Loucy (cell line): ENCODE measurements around the gene ARID2.

ENCODE experiments used
- H2AFZ ChIP-seq: fragments of 200-600 bp; sonication (generic); 2 replicates; pipeline ENCODE4 v1.6.0; 2016; ENCODE audit warnings: antibody characterized with exemption, mild to moderate bottlenecking, low read length, moderate library complexity
- H3F3A ChIP-seq: fragments of 200-600 bp; 2 replicates; pipeline ENCODE4 v1.6.0; 2016; ENCODE audit warnings: antibody characterized with exemption, low read depth, mild to moderate bottlenecking
- H3K27me3 ChIP-seq: fragments of 200-600 bp; sonication (generic); 2 replicates; pipeline ENCODE4 v1.6.1; 2014; ENCODE audit warnings: low read length, mild to moderate bottlenecking; ENCODE audit not compliant: insufficient read depth, poor library complexity, severe bottlenecking
- H3K36me3 ChIP-seq: fragments of 200-600 bp; sonication (generic); 2 replicates; pipeline ENCODE4 v1.6.1; 2016; ENCODE audit warnings: low read length; ENCODE audit not compliant: insufficient read depth
- H3K4me1 ChIP-seq: fragments of 200-600 bp; sonication (generic); 2 replicates; pipeline ENCODE4 v1.5.1; 2014; ENCODE audit warnings: low read length, mild to moderate bottlenecking; ENCODE audit not compliant: insufficient read depth, poor library complexity, severe bottlenecking
- H3K4me2 ChIP-seq: fragments of 200-600 bp; sonication (generic); 2 replicates; pipeline ENCODE4 v1.6.0; 2014; ENCODE audit warnings: antibody characterized with exemption, low read length, low read depth, mild to moderate bottlenecking; ENCODE audit not compliant: poor library complexity, severe bottlenecking
- H3K4me3 ChIP-seq: fragments of 200-600 bp; sonication (generic); 2 replicates; pipeline ENCODE4 v1.5.1; 2014; ENCODE audit warnings: low read length, mild to moderate bottlenecking, mixed read lengths; ENCODE audit not compliant: poor library complexity, severe bottlenecking
- H3K79me2 ChIP-seq: fragments of 200-600 bp; sonication (generic); 2 replicates; pipeline ENCODE4 v1.6.1; 2014; ENCODE audit warnings: low read length; ENCODE audit not compliant: insufficient read depth
- H3K9ac ChIP-seq: fragments of 200-600 bp; sonication (generic); 2 replicates; pipeline ENCODE4 v1.6.0; 2014; ENCODE audit warnings: mild to moderate bottlenecking, low read depth, low read length, moderate library complexity; ENCODE audit not compliant: poor library complexity, severe bottlenecking
- H3K9me2 ChIP-seq: fragments of 200-600 bp; sonication (generic); replicated peaks from 2 replicates; pipeline ENCODE4 v1.6.1; 2016; ENCODE audit warnings: low read depth, low read length, mixed read lengths
- H3K9me3 ChIP-seq: fragments of 200-600 bp; sonication (generic); 2 replicates; pipeline ENCODE4 v1.6.1; 2014; ENCODE audit warnings: mild to moderate bottlenecking, antibody characterized with exemption, low read length, low read depth; ENCODE audit not compliant: insufficient read depth
- H4K20me1 ChIP-seq: fragments of 200-600 bp; sonication (generic); 2 replicates; pipeline ENCODE4 v1.6.0; 2014; ENCODE audit warnings: antibody characterized with exemption, low read length, mild to moderate bottlenecking; ENCODE audit not compliant: insufficient read depth, poor library complexity, severe bottlenecking
- CTCF ChIP-seq: fragments of 200-600 bp; sonication (generic); conservative IDR thresholded peaks from 2 replicates; pipeline ENCODE4 v1.5.1; 2014; ENCODE audit warnings: mild to moderate bottlenecking, antibody characterized with exemption, low read length
- EZH2phosphoT487 ChIP-seq: fragments of 200-600 bp; IDR thresholded peaks from 2 replicates; pipeline ENCODE4 v1.6.1; 2018; ENCODE audit warnings: antibody characterized with exemption, mild to moderate bottlenecking, moderate library complexity, borderline replicate concordance

Gene ARID2

GRCh38 chr12:45913631-45914030 is 184.1 kb downstream of the ARID2 start:
- Histone ChIP-seq H3K4me2 (no peak overlapping the region), H3K9me2 (no peaks in the 10 kb centered on the region), H4K20me1 (no peaks in the 10 kb centered on the region), H3K79me2 (no peaks in the 10 kb centered on the region), H3K9me3 (no peaks in the 10 kb centered on the region), H3K4me1 (no peaks in the 10 kb centered on the region), H3F3A (no peaks in the 10 kb centered on the region), H3K27me3 (no peaks in the 10 kb centered on the region), H3K36me3 (peaks cover 6% of the 10 kb centered on the region; the same call in 1 of the 2 replicates), H3K4me3 (no peak overlapping the region), H2AFZ (no peak overlapping the region), H3K9ac (no peak overlapping the region)
- TF ChIP-seq CTCF (no peak), EZH2phosphoT487 (no peak)

GRCh38 chr12:45914090-45914489 is 184.6 kb downstream of the ARID2 start:
- Histone ChIP-seq H3K36me3 (peaks cover 9% of the 10 kb centered on the region; the same call in 1 of the 2 replicates), H3K4me1 (no peaks in the 10 kb centered on the region), H3K4me2 (no peak overlapping the region), H3K9me2 (no peaks in the 10 kb centered on the region), H3K79me2 (no peaks in the 10 kb centered on the region), H4K20me1 (no peaks in the 10 kb centered on the region), H3K4me3 (no peak overlapping the region), H3F3A (no peaks in the 10 kb centered on the region), H3K27me3 (no peaks in the 10 kb centered on the region), H3K9ac (no peak overlapping the region), H3K9me3 (no peaks in the 10 kb centered on the region), H2AFZ (no peak overlapping the region)
- TF ChIP-seq CTCF (no peak), EZH2phosphoT487 (no peak)

GRCh38 chr12:45915405-45915804 is 185.9 kb downstream of the ARID2 start:
- Histone ChIP-seq H4K20me1 (no peaks in the 10 kb centered on the region), H3K4me1 (no peaks in the 10 kb centered on the region), H3K4me2 (no peak overlapping the region), H3K9me3 (no peaks in the 10 kb centered on the region), H3K4me3 (no peak overlapping the region), H3K27me3 (no peaks in the 10 kb centered on the region), H3K79me2 (no peaks in the 10 kb centered on the region), H3K9ac (no peak overlapping the region), H2AFZ (no peak overlapping the region), H3K36me3 (peaks cover 11% of the 10 kb centered on the region; the same call in 1 of the 2 replicates), H3F3A (no peaks in the 10 kb centered on the region), H3K9me2 (no peaks in the 10 kb centered on the region)
- TF ChIP-seq EZH2phosphoT487 (no peak), CTCF (no peak)
